Thyroid gland (tissue), 4 donors: ENCODE measurements around the gene FAM120A.

Experiments used
- CTCF ChIP-seq, 6 experiments: fragments of 200-600 bp in 3 of 6; fragments of 450-650 bp in 3 of 6; sonication (generic) in 3 of 6; IDR thresholded peaks; one replicate each; pipeline ENCODE4 v1.5.1; 2016 to 2019; ENCODE audit warnings: antibody characterized with exemption in 6 of 6, mild to moderate bottlenecking in 2 of 6, inconsistent platforms in 1 of 6, moderate library complexity in 1 of 6
- POLR2A ChIP-seq, 2 donors: fragments of 450-650 bp; IDR thresholded peaks; one replicate each; pipeline ENCODE4 v1.6.1; 2017; ENCODE audit warnings: antibody characterized with exemption in 2 of 2, mild to moderate bottlenecking in 2 of 2, moderate library complexity in 1 of 2

GRCh38 chr9:93447655-93448054 is 3.8 kb upstream of the FAM120A start:
- no peak for TF ChIP-seq CTCF (IDR thresholded peaks at IDR 0.05)
- TF ChIP-seq POLR2A (IDR thresholded peaks at IDR 0.05), result no peak
